ENCODE data around the gene MSL2. TPM values are rescaled to one million over a fixed set of nuclear protein-coding genes. Genes with fewer than 3 reads are reported as not detected.
"Not testable (repeated sequence)": the region's sequence is repeated elsewhere in the genome, so short reads cannot be mapped to it uniquely, and the experiment has no call there.

The MSL2 gene
- total RNA-seq, 1 donor from 2014 or later = 39.5 TPM

GRCh38 chr3:136186846-136187245 is 9.3 kb downstream of the MSL2 start:
- Mint-ChIP-seq H3K27ac (no peak overlapping the region), H3K27me3 (no peaks in the 10 kb centered on the region), H3K4me1 (peaks cover 66% of the 10 kb centered on the region), H3K9me3 (no peaks in the 10 kb centered on the region), H3K36me3 (ENCODE audit: low read depth) (peaks cover 26% of the 10 kb centered on the region), H3K4me3 (no peak overlapping the region)
- no peak for DNase-seq
- intact Hi-C loops (cut with micrococcal nuclease) = no loop called here

DNA sequence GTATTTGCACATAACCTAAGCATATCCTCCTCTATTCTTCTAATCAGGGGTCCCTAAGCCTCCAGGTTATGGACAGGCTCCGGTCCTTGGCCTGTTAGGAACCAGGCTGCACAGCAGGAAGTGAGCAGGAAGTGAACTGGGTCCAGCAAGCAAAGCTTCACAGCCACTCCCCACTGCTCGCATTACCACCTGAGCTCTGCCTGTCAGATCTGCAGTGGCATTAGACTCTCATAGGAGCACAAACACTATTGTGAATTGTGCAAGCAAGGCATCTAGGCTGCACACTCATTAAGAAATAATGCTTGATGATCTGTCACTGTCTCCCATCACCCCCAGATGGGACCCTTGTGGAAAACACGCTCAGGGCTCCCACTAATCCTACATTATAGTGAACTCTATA is 9.8 kb downstream of the MSL2 start:
- Mint-ChIP-seq H3K4me1 (peaks cover 62% of the 10 kb centered on the region), H3K4me3 (peak overlapping the region; percentile 4), H3K27me3 (no peaks in the 10 kb centered on the region), H3K9me3 (no peaks in the 10 kb centered on the region), H3K36me3 (ENCODE audit: low read depth) (peaks cover 22% of the 10 kb centered on the region), H3K27ac (no peak overlapping the region)
- intact Hi-C loops (cut with micrococcal nuclease) = no loop called here
- peak; percentile 66 for DNase-seq

- Mint-ChIP-seq H3K9me3 (no peaks in the 10 kb centered on the region), H3K27me3 (no peaks in the 10 kb centered on the region), H3K4me1 (peaks cover 51% of the 10 kb centered on the region), H3K27ac (no peak overlapping the region), H3K4me3 (no peak overlapping the region), H3K36me3 (ENCODE audit: low read depth) (peaks cover 11% of the 10 kb centered on the region)
- no peak for DNase-seq
- intact Hi-C loops (cut with micrococcal nuclease) = no loop called here
Observed at GRCh38 chr3:136184703-136185102, 11.4 kb downstream of the MSL2 start.

- H3K9me3 Mint-ChIP-seq = no peaks in the 10 kb centered on the region
- H3K36me3 Mint-ChIP-seq (ENCODE audit: low read depth) = peaks cover 8% of the 10 kb centered on the region
- H3K4me3 Mint-ChIP-seq = no peak overlapping the region
- no peaks in the 10 kb centered on the region for H3K27me3 Mint-ChIP-seq
- no peak overlapping the region for H3K27ac Mint-ChIP-seq
- intact Hi-C loops (cut with micrococcal nuclease) = no loop called here
- H3K4me1 Mint-ChIP-seq = peaks cover 40% of the 10 kb centered on the region
- DNase-seq = no peak
Observed at GRCh38 chr3:136181741-136182140, 14.4 kb downstream of the MSL2 start.

DNA sequence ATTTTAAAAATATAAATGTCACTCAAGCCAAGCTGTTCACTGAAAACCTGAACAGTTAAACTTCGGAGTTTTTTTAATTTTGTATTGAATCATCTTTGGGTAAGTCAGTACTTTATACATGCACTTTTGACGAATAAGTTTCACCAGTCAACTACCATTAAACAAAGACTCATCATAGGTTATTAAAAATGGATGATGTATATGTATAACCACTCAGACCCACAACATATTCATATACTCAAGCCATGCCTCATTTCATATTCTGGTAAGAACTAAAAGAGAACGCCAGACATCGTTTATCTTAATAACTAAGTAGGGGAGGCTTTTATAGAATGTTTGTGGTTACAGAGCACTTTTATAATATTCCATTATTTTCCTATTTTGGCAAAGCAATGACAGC is 18.3 kb downstream of the MSL2 start:
- no peak for DNase-seq
- H3K4me1 Mint-ChIP-seq = peaks cover 23% of the 10 kb centered on the region

GRCh38 chr3:136173939-136174490 is 22.1 kb downstream of the MSL2 start:
- intact Hi-C loops (cut with micrococcal nuclease) = no loop called here
- H3K27me3 Mint-ChIP-seq = no peaks in the 10 kb centered on the region
- no peaks in the 10 kb centered on the region for H3K9me3 Mint-ChIP-seq
- H3K4me1 Mint-ChIP-seq = peaks cover 15% of the 10 kb centered on the region
- peaks cover 2% of the 10 kb centered on the region for H3K36me3 Mint-ChIP-seq (ENCODE audit: low read depth)
- no peak for DNase-seq
- no peak overlapping the region for H3K27ac Mint-ChIP-seq
- H3K4me3 Mint-ChIP-seq = no peak overlapping the region

More for the DNA sequence above, 18.3 kb downstream of the MSL2 start:
- no peaks in the 10 kb centered on the region for H3K27me3 Mint-ChIP-seq
- no peaks in the 10 kb centered on the region for H3K9me3 Mint-ChIP-seq
- intact Hi-C loops (cut with micrococcal nuclease) = no loop called here
- H3K36me3 Mint-ChIP-seq (ENCODE audit: low read depth) = peaks cover 3% of the 10 kb centered on the region
- no peak overlapping the region for H3K27ac Mint-ChIP-seq
- H3K4me3 Mint-ChIP-seq = no peak overlapping the region

DNA sequence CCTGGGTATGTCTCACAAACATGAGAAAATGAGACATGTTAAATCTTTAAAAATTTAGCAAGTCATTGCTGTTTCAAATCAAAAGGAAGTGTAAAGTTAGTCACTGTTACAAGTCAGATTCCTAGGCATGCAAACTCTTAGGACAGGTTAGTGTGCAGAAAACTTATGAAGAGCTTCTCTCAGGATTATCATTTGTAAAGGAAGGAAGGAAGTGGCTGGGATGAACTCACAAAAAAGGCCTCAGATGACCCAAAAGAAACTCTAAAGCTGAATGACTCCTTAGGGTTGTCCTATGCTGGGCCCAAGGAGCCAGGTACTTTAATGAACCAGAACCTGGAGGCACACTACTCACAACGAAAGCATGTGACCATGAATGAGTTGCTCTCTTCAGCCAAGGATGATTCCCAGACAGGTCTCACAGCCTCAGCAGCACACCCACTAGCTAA is 25.0 kb downstream of the MSL2 start:
- peak overlapping the region; percentile 23 for H3K27ac Mint-ChIP-seq

DNA sequence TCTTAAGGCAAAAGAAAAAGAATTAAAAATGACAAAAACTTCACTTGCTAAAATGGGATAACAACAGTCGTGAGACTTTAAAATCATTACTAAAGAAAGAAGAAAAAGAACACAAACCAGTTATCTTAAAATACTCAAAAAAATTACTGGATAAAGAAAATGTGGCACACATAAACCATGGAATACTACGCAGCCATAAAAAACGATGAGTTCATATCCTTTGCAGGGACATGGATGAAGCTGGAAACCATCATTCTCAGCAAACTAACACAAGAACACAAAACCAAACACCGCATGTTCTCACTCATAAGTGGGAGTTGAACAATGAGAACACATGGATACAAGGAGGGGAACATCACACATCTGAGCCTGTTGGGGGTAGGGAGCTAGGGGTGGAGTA is 27.9 kb downstream of the MSL2 start:
- intact Hi-C loops (cut with micrococcal nuclease); H3K9me3 Mint-ChIP-seq; DNase-seq; H3K4me3 Mint-ChIP-seq; H3K27me3 Mint-ChIP-seq; H3K27ac Mint-ChIP-seq: not testable (repeated sequence)
- peaks cover 33% of the 10 kb centered on the region for H3K4me1 Mint-ChIP-seq
- H3K36me3 Mint-ChIP-seq (ENCODE audit: low read depth) = peaks cover 14% of the 10 kb centered on the region

More for the DNA sequence above, 25.0 kb downstream of the MSL2 start:
- Mint-ChIP-seq H3K36me3 (ENCODE audit: low read depth) (peaks cover 7% of the 10 kb centered on the region), H3K4me1 (peaks cover 26% of the 10 kb centered on the region), H3K27me3 (no peaks in the 10 kb centered on the region), H3K9me3 (no peaks in the 10 kb centered on the region), H3K4me3 (no peak overlapping the region)
- intact Hi-C loops (cut with micrococcal nuclease) = loop anchor here (1.0 kb wide), 1 partner anchor 25 kb away; the partner anchor contains the start of gene MSL2
- DNase-seq = no peak

- Mint-ChIP-seq H3K4me1 (peaks cover 32% of the 10 kb centered on the region), H3K9me3 (no peaks in the 10 kb centered on the region), H3K27me3 (no peaks in the 10 kb centered on the region), H3K4me3 (no peak overlapping the region), H3K36me3 (ENCODE audit: low read depth) (peaks cover 17% of the 10 kb centered on the region), H3K27ac (no peak overlapping the region)
- intact Hi-C loops (cut with micrococcal nuclease) = no loop called here
- no peak for DNase-seq
Observed at GRCh38 chr3:136166507-136166906, 29.6 kb downstream of the MSL2 start.

DNA sequence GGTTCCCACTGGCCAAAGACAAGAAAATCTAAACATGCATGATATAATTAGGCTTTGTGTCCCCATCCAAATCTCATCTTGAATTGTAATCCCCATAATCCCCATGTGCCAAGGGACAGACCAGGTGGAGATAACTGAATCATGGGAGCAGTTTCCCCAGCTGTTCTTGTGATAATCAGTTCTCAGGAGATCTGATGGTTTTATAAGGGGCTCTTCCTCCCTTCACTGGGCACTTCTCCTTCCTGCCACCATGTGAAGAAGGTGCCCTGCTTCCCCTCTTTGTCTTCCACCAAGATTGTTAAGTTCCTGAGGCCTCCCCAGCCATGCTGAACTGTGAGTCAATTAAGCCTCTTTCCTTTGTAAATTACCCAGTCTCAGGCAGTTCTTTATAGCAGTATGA is 32.5 kb downstream of the MSL2 start:
- DNase-seq; H3K4me3 Mint-ChIP-seq; intact Hi-C loops (cut with micrococcal nuclease); H3K27ac Mint-ChIP-seq; H3K9me3 Mint-ChIP-seq; H3K27me3 Mint-ChIP-seq: not testable (repeated sequence)
- Mint-ChIP-seq H3K4me1 (peaks cover 22% of the 10 kb centered on the region), H3K36me3 (ENCODE audit: low read depth) (peaks cover 24% of the 10 kb centered on the region)

GRCh38 chr3:136162322-136162721 is 33.8 kb downstream of the MSL2 start:
- peaks cover 24% of the 10 kb centered on the region for H3K36me3 Mint-ChIP-seq (ENCODE audit: low read depth)
- no peak for DNase-seq
- H3K9me3 Mint-ChIP-seq = no peaks in the 10 kb centered on the region
- no peak overlapping the region for H3K4me3 Mint-ChIP-seq
- peaks cover 20% of the 10 kb centered on the region for H3K4me1 Mint-ChIP-seq
- H3K27ac Mint-ChIP-seq = no peak overlapping the region
- H3K27me3 Mint-ChIP-seq = no peaks in the 10 kb centered on the region
- intact Hi-C loops (cut with micrococcal nuclease) = no loop called here

- Mint-ChIP-seq H3K27me3 (no peaks in the 10 kb centered on the region), H3K4me1 (peaks cover 21% of the 10 kb centered on the region), H3K4me3 (no peak overlapping the region), H3K36me3 (ENCODE audit: low read depth) (peaks cover 25% of the 10 kb centered on the region), H3K27ac (no peak overlapping the region), H3K9me3 (no peaks in the 10 kb centered on the region)
- intact Hi-C loops (cut with micrococcal nuclease) = no loop called here
- DNase-seq = no peak
Observed at GRCh38 chr3:136161516-136161915, 34.6 kb downstream of the MSL2 start.

DNA sequence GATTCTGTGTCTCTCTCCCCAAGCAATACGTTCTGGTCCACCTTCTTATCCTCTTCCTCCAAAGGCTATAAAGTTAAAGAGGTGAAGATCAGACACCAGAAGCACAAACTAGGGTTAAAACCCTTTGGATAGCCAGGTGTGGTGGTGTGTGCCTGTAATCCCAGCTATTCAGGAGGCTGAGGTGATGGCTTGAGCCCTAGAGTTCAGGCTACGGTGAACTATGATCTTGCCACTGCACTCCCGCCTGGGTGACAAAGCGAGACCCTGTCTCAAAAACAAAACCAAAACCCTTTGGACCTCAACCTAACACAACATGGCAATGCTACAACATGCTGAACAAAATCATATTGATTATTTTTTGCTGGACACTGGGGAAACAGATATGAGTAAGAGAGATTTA is 43.2 kb downstream of the MSL2 start:
- Mint-ChIP-seq H3K4me3 (no peak overlapping the region), H3K27me3 (no peaks in the 10 kb centered on the region), H3K36me3 (ENCODE audit: low read depth) (peaks cover 29% of the 10 kb centered on the region), H3K9me3 (no peaks in the 10 kb centered on the region), H3K4me1 (peaks cover 42% of the 10 kb centered on the region), H3K27ac (no peak overlapping the region)
- no peak for DNase-seq
- intact Hi-C loops (cut with micrococcal nuclease) = no loop called here

GRCh38 chr3:136152176-136152843 is 43.8 kb downstream of the MSL2 start:
- H3K4me3 Mint-ChIP-seq = no peak overlapping the region
- intact Hi-C loops (cut with micrococcal nuclease) = no loop called here
- H3K36me3 Mint-ChIP-seq (ENCODE audit: low read depth) = peaks cover 31% of the 10 kb centered on the region

GRCh38 chr3:136151219-136151618 is 44.9 kb downstream of the MSL2 start:
- intact Hi-C loops (cut with micrococcal nuclease) = no loop called here

More at GRCh38 chr3:136152176-136152843, 43.8 kb downstream of the MSL2 start:
- Mint-ChIP-seq H3K4me1 (peaks cover 43% of the 10 kb centered on the region), H3K27me3 (no peaks in the 10 kb centered on the region), H3K27ac (no peak overlapping the region), H3K9me3 (no peaks in the 10 kb centered on the region)
- DNase-seq = no peak

More at GRCh38 chr3:136151219-136151618, 44.9 kb downstream of the MSL2 start:
- Mint-ChIP-seq H3K9me3 (no peaks in the 10 kb centered on the region), H3K27ac (no peak overlapping the region), H3K4me3 (no peak overlapping the region), H3K27me3 (no peaks in the 10 kb centered on the region), H3K36me3 (ENCODE audit: low read depth) (peaks cover 32% of the 10 kb centered on the region), H3K4me1 (peaks cover 41% of the 10 kb centered on the region)
- no peak for DNase-seq
